Measurements from ENCODE around the gene MSMB.

GRCh38 chr10:46012746-46013145 is 33.3 kb downstream of the MSMB start:
- TF ChIP-seq, protein P1, sequence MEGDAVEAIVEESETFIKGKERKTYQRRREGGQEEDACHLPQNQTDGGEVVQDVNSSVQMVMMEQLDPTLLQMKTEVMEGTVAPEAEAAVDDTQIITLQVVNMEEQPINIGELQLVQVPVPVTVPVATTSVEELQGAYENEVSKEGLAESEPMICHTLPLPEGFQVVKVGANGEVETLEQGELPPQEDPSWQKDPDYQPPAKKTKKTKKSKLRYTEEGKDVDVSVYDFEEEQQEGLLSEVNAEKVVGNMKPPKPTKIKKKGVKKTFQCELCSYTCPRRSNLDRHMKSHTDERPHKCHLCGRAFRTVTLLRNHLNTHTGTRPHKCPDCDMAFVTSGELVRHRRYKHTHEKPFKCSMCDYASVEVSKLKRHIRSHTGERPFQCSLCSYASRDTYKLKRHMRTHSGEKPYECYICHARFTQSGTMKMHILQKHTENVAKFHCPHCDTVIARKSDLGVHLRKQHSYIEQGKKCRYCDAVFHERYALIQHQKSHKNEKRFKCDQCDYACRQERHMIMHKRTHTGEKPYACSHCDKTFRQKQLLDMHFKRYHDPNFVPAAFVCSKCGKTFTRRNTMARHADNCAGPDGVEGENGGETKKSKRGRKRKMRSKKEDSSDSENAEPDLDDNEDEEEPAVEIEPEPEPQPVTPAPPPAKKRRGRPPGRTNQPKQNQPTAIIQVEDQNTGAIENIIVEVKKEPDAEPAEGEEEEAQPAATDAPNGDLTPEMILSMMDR (IDR thresholded peaks at IDR 0.05), result no peak
- TF ChIP-seq EP300 (IDR thresholded peaks at IDR 0.05) (no peak), POLR2A (IDR thresholded peaks at IDR 0.05) (no peak)
